GOT3 (cell line): ENCODE results near the gene PELI2.

Source experiments
- DNase-seq: peaks from one replicate; lab custom pipeline; 2025; ENCODE audit warnings: mixed read lengths; lab: John Stamatoyannopoulos, UW

The PELI2 gene

GRCh38 chr14:56172571-56172971 is 54.4 kb downstream of the PELI2 start:
- no peak for DNase-seq

DNA sequence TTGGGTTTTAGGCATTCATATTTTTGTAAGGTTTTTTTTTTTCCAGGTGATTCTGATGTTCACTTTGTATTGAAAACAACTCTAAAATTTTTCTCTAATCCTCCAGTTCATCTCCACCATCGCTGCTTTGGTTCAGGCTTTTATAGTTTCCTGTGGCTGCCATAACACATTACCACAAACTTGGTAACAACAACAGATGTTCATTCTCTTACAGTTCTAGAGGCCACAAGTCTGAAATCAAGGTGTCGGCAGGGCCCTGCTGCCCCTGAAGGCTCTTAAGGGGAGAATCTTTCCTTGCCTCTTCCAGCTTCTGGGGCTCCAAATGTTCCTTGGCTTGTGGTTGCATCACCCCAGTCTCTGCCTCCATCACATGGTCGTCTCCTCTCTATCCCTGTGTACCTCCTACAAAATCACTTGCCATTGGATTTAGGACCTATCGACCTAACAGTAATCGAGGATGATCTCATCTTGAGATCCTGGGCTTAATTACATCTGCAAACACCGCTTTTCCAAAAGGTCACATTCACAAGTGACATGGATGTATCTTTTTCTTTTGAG is 55.2 kb downstream of the PELI2 start:
- DNase-seq, result no peak

GRCh38 chr14:56175773-56176172 is 57.6 kb downstream of the PELI2 start:
- no peak for DNase-seq

GRCh38 chr14:56176530-56176929 is 58.3 kb downstream of the PELI2 start:
- no peak for DNase-seq

DNA sequence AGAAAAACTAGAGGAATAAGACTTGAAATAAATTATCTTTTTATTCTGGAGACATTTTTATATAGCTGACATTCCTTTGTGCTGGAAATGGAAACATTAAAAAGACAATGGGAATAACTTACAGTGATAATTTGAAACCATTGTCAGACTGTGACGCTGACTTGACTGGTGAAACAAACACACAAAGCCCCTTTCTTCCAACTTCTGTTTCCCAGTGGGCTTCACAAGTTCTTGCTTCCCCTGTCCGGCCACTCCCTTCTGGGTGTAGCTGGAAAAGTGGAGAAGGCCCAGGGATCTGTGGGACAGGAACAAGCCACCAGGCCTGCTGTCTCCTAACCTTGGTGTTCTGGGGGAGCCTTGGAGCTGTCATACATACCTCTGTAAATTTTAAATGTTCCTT is 58.8 kb downstream of the PELI2 start:
- no peak for DNase-seq

DNA sequence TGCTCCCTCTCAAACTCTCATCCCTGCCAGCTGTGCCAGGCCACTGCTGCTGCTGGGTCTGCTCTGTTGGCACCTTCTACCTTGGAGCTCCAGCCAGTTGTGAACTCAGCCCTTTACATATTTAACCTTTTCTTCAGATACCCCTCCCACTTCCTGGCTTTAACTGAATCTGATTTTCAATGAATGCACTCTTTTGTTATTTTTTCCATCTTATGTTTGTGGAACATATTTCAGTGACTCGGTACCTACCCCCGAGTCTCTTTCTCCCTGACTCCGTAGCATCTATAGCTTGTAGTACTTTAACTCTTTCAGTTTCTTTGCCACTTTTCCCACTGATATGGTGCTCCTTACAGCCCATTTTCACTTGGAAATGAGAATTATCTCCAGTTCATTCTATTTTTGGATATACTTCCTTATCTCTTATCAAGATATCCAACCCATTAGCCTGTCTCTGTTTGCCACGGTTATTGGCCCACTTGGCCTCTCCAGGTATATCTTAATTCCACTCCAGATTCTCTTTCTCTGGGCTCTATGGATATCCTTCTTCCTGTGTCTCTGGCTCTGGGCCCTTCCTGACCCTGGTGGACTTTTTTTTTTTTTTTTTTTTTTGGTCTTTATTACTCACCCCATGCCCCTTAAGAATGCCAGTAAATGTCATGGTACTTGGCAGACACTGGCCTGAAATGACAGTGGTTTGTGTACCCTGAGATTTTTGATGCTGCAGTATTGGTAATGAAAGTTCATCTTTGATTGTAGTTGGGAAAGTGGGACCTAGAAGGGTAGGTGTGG is 62.7 kb downstream of the PELI2 start:
- no peak for DNase-seq

DNA sequence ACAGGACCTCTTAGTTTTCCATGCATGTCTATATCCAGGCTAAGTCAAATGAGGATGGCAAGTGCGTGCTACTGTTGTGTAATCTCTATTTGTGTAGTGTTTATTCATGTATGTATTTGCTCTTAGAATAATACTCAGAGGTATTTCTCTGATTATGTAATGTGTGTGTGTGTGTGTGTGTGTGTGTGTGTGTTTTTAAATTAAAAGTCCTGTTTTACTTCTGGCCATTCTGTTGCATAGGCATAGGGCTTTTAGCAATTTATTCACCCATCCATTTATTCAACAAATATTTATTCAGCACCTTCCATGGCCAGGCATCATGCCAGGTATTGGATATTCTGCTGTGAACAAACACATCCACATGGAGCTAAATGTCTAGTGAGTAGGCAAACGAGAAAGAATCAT is 63.5 kb downstream of the PELI2 start:
- DNase-seq, result no peak

DNA sequence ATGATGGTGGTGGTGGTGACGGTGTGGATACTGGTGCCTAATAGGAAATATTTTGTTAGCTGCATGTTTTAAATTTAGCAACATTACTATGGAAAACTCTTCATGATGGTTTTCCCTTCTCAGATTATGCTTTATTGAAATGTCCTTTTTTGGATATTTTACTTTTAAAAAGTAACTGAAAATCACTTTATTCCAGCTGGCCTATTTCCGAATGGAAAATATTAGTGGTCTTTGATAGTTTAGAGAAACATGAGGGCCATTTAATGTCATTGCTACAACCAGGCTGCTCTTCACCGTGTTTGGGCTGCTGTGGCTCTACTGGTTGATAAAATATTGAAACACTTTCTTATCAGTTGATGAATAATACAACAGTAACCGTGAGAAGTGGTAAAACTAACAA is 64.2 kb downstream of the PELI2 start:
- DNase-seq, result no peak

GRCh38 chr14:56183631-56184157 is 65.5 kb downstream of the PELI2 start:
- DNase-seq, result no peak

DNA sequence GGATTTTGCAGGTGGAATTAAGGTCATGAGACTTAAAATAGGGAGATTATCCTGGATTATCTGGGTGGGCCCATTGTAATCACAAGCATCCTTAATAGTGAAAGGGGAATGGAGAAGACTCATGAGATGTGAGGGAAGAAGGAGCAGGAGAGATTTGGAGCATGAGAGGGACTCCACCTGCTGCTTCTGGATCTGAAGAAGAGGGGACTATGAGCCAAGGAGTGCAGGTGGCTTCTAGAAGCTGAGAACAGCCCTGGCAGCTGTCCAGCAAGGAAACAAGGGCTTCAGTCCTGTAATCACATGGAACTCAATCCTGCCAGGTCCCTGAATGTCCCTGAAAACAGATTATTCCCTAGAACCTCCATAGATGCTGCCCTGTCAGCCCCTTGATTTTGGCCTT is 67.8 kb downstream of the PELI2 start:
- no peak for DNase-seq

GRCh38 chr14:56187736-56188135 is 69.5 kb downstream of the PELI2 start:
- DNase-seq, result no peak

GRCh38 chr14:56189307-56189706 is 71.1 kb downstream of the PELI2 start:
- DNase-seq, result no peak

- DNase-seq, result no peak
These were observed 75.1 kb downstream of the PELI2 start for GRCh38 chr14:56193347-56193746.

DNA sequence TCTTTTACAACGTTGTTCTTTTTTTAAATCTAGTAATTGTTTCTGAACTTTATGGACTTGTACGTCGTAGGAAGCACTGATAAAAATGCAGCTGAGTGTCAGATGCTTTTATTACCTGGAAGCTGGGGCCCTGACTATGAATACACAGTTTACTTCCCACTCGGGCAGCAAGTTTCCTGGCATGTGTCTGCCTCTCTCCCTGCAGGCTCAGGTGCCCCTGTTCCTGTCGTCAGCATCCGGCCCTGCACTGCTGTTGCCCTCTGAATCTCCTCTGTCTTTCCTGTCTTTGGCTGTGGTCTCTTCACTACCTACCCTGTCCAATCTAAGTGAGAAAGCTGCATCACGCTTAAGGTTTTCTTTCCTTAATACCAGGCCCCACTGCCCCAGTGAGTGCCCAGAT is 75.8 kb downstream of the PELI2 start:
- no peak for DNase-seq

DNA sequence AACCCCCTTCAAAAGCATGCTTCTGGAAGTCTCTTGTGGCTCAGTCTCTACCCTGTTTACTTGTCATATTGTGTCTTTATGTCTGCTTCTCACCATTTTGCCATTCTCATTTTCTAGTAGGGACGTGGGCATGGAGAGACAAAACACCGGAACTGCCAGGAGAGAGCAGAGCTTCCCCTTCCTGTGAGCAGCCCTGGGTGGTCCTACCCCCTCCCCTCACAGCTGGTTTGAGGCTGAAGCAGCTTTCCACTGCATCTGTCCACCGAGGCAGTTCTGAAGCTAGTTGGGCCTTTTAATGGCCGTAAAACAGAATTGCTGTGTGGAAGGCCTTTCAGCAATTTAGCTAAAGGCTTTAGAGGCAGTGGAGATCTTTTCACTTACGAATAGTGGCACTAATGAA is 77.0 kb downstream of the PELI2 start:
- DNase-seq, result no peak

GRCh38 chr14:56195704-56196103 is 77.5 kb downstream of the PELI2 start:
- DNase-seq, result no peak

DNA sequence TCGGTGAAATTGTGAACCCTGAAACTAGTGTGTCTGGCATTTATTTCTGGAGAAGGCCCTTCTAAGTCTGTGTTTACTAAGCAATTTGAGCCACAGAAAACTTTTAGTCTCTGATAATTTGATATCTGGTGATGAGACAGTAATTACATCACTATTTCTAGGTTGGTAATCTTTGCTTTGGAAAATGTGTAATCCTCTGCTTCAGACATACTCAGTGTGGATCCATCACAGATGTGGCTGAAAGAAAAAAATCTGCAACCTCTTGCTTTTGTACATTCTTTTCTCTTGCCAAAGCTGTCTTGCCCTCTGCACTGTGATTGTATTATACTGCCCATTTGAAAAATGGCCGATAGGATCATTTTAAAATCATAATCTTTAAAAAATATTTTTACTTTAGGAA is 78.1 kb downstream of the PELI2 start:
- DNase-seq, result no peak

DNA sequence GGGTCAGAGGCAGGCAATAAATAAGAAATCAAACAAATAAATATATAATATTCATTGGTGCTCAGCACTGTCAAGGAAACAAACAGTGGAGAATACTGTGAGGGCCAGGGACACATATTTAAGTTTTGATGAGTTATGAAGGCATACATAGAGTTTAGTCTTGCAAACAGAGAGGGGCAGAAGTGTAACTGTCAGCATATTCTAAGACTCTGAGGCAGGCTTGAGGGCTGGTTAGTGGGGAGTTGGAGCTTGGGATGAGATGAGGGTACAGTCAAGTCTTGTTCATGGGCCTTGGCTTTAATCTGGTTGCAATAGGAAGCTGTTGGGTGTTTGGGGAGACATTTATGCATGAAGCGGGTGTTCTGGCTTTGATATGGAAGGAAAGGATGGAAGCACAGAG is 78.9 kb downstream of the PELI2 start:
- no peak for DNase-seq

DNA sequence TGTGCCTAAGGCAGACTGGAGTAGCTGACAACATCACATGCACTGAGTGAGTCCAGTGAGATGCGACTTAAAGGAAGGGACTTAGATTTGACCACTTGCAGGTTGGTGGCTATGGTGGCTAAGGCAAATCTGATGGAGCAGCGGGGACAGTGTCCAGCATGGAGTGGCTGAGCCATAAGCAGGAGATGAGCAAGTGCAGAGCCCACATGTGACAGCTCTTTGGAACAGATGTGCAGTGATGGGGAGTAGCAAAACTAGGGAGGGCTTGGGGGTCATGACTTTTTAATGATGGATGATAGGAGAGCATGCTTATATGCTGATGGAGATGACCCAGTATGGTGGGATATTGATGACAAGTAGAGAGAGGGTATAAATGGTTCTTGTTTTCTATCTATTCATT is 80.2 kb downstream of the PELI2 start:
- DNase-seq, result no peak

GRCh38 chr14:56199095-56199981 is 81.1 kb downstream of the PELI2 start:
- DNase-seq, result no peak

- no peak for DNase-seq
These were observed 81.9 kb downstream of the PELI2 start for GRCh38 chr14:56199982-56200577.

DNA sequence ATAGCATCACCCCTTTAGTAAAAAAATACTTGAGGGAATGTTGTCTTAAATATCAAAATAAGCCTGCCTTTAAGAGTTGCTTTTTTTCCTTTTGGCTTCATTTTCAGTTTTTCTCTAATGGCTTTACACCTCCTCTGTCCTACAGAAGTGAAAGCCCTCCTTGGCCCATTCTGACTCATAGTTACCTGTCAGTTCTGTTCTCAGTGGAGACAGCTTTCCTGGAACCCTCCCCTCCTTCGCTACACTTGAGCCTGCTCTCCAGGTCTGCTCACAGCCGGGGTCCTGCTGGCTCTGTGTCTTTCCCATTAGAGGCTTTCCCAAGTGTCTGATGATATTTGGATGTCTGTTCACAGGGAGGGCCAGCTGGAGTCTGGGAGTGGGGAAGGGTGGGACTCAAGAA is 84.0 kb downstream of the PELI2 start:
- no peak for DNase-seq
